ENCODE results near the gene PDE4B.
"Not testable (repeated sequence)": the region's sequence is repeated elsewhere in the genome, so short reads cannot be mapped to it uniquely, and the experiment has no call there.

The PDE4B gene

GRCh38 chr1:65866439-65866838, 73.7 kb downstream of the PDE4B start:
- in situ Hi-C loops (cut with HindIII; ENCODE audit: low pct_ligation_motif_present, low sequenced_read_pairs): no loop called here
- H3K4me3 ChIP-seq (ENCODE audit: low read depth, low read length): no peak overlapping the region
- DNase-seq: no peak

GRCh38 chr1:65872301-65872700, 79.6 kb downstream of the PDE4B start:
- H3K4me3 ChIP-seq (ENCODE audit: low read depth, low read length): no peak overlapping the region
- DNase-seq: no peak
- TF ChIP-seq CTCF (IDR thresholded peaks at IDR 0.05; ENCODE audit: low read depth, low read length, missing control alignments): no peak
- in situ Hi-C loops (cut with HindIII; ENCODE audit: low pct_ligation_motif_present, low sequenced_read_pairs): no loop called here
- H3K27ac ChIP-seq: no peak overlapping the region
- no peaks in the 10 kb centered on the region for H3K27me3 ChIP-seq (replicated peaks)
- H3K36me3 ChIP-seq (replicated peaks): no peaks in the 10 kb centered on the region

More at GRCh38 chr1:65866439-65866838, 73.7 kb downstream of the PDE4B start:
- TF ChIP-seq CTCF (IDR thresholded peaks at IDR 0.05; ENCODE audit: low read depth, low read length, missing control alignments): no peak
- Histone ChIP-seq H3K27me3 (replicated peaks) (no peaks in the 10 kb centered on the region), H3K36me3 (replicated peaks) (no peaks in the 10 kb centered on the region), H3K27ac (no peak overlapping the region)

GRCh38 chr1:65878342-65878741, 85.6 kb downstream of the PDE4B start:
- in situ Hi-C loops (cut with HindIII; ENCODE audit: low pct_ligation_motif_present, low sequenced_read_pairs); H3K27me3 ChIP-seq (replicated peaks); H3K27ac ChIP-seq; H3K36me3 ChIP-seq (replicated peaks); H3K4me3 ChIP-seq (ENCODE audit: low read depth, low read length); DNase-seq: not testable (repeated sequence)

- Histone ChIP-seq H3K27me3 (replicated peaks) (no peaks in the 10 kb centered on the region), H3K27ac (no peak overlapping the region), H3K36me3 (replicated peaks) (no peaks in the 10 kb centered on the region), H3K4me3 (ENCODE audit: low read depth, low read length) (no peak overlapping the region)
- no peak for DNase-seq
- in situ Hi-C loops (cut with HindIII; ENCODE audit: low pct_ligation_motif_present, low sequenced_read_pairs): no loop called here
- no peak for TF ChIP-seq CTCF (IDR thresholded peaks at IDR 0.05; ENCODE audit: low read depth, low read length, missing control alignments)
Measured at GRCh38 chr1:65880611-65881010, 87.9 kb downstream of the PDE4B start.

GRCh38 chr1:65881067-65881594, 88.4 kb downstream of the PDE4B start:
- no peak overlapping the region for H3K4me3 ChIP-seq (ENCODE audit: low read depth, low read length)
- TF ChIP-seq CTCF (IDR thresholded peaks at IDR 0.05; ENCODE audit: low read depth, low read length, missing control alignments): no peak
- in situ Hi-C loops (cut with HindIII; ENCODE audit: low pct_ligation_motif_present, low sequenced_read_pairs): no loop called here
- H3K27me3 ChIP-seq (replicated peaks): no peaks in the 10 kb centered on the region
- no peaks in the 10 kb centered on the region for H3K36me3 ChIP-seq (replicated peaks)
- no peak for DNase-seq
- H3K27ac ChIP-seq: no peak overlapping the region

GRCh38 chr1:65882076-65882475, 89.4 kb downstream of the PDE4B start:
- no peak for DNase-seq
- TF ChIP-seq CTCF (IDR thresholded peaks at IDR 0.05; ENCODE audit: low read depth, low read length, missing control alignments): no peak
- no peak overlapping the region for H3K27ac ChIP-seq
- in situ Hi-C loops (cut with HindIII; ENCODE audit: low pct_ligation_motif_present, low sequenced_read_pairs): no loop called here
- H3K36me3 ChIP-seq (replicated peaks): no peaks in the 10 kb centered on the region
- no peaks in the 10 kb centered on the region for H3K27me3 ChIP-seq (replicated peaks)
- no peak overlapping the region for H3K4me3 ChIP-seq (ENCODE audit: low read depth, low read length)
